Peyer's patch (tissue), 4 donors: ENCODE measurements around the gene TSHZ3.

Experiments used
- CTCF ChIP-seq, 6 experiments: fragments of 450-650 bp in 4 of 6; fragments of 200-600 bp in 2 of 6; sonication (generic) in 1 of 6; IDR thresholded peaks; one replicate each; pipeline ENCODE4 v1.5.1; 2017 to 2019; ENCODE audit warnings: antibody characterized with exemption in 6 of 6, mild to moderate bottlenecking in 3 of 6, moderate library complexity in 1 of 6
- POLR2A ChIP-seq, 2 donors: fragments of 450-650 bp; IDR thresholded peaks; one replicate each; pipeline ENCODE4 v1.5.1; 2017; ENCODE audit warnings: antibody characterized with exemption in 2 of 2, mild to moderate bottlenecking in 2 of 2, moderate library complexity in 2 of 2

- TF ChIP-seq CTCF (IDR thresholded peaks at IDR 0.05) (no peak), POLR2A (IDR thresholded peaks at IDR 0.05) (no peak)
Measured at GRCh38 chr19:31274251-31275067, 74.8 kb downstream of the TSHZ3 start.
